NCI-H1436 (cell line): ENCODE data around the gene ABCA8.
"Not testable (repeated sequence)": the region's sequence is repeated elsewhere in the genome, so short reads cannot be mapped to it uniquely, and the experiment has no call there.

ENCODE experiments used
- DNase-seq: peaks from one replicate; lab custom pipeline; 2025; lab: John Stamatoyannopoulos, UW

ABCA8 gene

GRCh38 chr17:68955181-68955841 is at the start of gene ABCA8:
TSS of gene ABCA8 (minus strand) at chr17:68955392. CDS start at chr17:68942034, 13,358 bp downstream.
- no peak for DNase-seq

DNA sequence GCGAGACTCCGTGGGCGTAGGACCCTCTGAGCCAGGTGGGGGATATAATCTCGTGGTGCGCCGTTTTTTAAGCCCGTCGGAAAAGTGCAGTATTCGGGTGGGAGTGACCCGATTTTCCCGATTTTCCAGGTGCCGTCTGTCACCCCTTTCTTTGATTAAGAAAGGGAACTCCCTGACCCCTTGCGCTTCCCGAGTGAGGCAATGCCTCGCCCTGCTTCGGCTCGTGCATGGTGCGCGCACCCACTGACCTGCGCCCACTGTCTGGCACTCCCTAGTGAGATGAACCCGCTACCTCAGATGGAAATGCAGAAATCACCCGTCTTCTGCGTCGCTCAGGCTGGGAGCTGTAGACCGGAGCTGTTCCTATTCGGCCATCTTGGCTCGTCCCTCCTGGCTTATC is 49.6 kb upstream of the ABCA8 start:
- not testable (repeated sequence) for DNase-seq

DNA sequence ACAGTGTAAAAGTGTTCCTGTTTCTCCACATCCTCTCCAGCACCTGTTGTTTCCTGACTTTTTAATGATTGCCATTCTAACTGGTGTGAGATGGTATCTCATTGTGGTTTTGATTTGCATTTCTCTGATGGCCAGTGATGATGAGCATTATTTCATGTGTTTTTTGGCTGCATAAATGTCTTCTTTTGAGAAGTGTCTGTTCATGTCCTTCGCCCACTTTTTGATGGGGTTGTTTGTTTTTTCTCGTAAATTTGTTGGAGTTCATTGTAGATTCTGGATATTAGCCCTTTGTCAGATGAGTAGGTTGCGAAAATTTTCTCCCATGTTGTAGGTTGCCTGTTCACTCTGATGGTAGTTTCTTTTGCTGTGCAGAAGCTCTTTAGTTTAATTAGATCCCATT is 44.6 kb upstream of the ABCA8 start:
- not testable (repeated sequence) for DNase-seq

DNA sequence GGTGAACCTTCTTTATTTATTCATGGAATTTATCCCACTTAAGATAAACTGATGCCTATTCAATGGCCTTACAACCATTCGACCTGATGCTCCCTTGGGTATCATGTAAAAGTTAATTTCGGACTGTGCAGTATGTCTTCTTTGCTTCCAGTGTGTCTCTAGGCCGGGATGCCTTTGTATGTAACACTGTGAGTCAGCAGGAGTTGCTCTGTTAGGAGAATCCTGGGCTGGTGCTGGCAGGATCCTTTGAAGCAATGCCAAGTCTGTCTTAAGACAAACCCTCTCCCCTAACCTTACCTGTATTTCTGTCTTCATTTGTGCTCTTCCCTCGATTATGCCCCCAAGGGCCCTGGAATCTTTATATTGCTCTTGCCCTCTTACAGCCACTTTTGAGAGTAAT is 37.9 kb upstream of the ABCA8 start:
- no peak for DNase-seq

GRCh38 chr17:68987966-68988365 is 32.8 kb upstream of the ABCA8 start:
- no peak for DNase-seq

DNA sequence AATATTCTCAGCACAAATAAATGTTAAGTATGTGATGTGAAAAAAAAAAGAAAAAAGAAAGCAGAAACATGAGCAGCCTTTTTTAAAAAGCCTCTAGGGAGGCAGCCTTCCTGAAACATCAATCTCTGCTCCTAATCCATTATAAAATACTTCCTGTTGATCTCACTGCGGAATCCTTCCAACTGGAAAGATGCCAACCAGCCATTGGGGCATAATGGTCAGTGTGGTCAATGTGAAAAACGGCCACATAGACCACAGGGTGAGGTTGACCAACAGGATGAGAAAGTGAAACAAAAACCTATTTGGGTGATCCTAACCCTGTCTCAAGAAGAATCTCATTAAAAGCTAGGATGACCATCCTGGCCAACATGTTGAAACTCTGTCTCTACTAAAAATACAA is 26.1 kb upstream of the ABCA8 start:
- DNase-seq = no peak

- DNase-seq = no peak
These were observed 18.1 kb upstream of the ABCA8 start for GRCh38 chr17:68973098-68973846.

- DNase-seq = peak; percentile 28
These were observed 17.0 kb upstream of the ABCA8 start for GRCh38 chr17:68972119-68972704.

GRCh38 chr17:68969101-68969500 is 13.9 kb upstream of the ABCA8 start:
- DNase-seq = no peak

- no peak for DNase-seq
These were observed 8.8 kb upstream of the ABCA8 start for GRCh38 chr17:68963958-68964357.

DNA sequence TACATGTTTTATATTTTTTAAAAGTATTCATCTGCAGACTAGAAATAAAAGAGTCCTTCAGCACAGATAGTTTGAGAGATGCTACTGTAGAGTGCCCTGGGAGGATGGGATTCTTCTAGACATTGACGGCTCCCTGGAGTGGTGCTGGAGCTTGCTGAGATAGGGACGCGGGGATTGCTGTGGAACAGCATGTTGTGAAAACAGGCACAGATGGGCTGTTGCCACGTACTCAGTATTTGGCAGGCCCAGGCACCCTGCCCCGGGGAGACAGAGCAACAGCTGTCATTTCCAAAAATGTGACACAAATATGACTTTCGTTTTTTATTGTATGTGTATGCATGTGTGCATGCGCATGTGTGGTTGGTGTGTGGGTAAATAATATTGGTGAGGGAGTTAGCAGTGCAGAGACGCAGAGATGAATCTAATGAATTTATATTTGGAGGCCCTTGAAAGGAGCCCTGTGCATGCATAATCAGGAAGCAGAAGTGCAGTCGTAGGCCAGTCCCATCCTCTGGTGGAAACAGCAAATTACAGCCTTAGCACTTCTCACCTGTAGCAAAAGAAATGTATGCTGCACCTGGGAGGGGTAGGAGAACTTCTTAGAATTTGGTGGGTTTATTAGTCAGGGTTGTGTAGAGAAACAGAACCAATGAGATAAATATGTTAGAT is 6.2 kb upstream of the ABCA8 start:
- no peak for DNase-seq

DNA sequence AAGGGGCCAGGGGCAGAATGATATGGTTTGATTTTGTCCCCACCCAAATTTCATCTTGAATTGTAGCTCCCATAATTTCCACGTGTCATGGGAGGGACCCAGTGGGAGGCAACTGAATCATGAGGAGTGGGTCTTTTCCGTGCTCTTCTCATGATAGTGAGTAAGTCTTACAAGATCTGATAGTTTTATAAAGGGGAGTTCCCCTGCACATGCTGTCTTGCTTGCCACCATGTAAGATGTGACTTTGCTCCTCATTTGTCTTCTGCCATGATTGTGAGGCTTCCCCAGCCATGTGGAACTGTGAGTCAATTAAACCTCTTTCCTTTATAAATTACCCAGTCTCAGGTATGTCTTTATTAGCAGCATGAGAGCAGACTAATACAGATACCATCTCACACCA is 3.9 kb upstream of the ABCA8 start:
- DNase-seq = not testable (repeated sequence)

- no peak for DNase-seq
These were observed 2.8 kb upstream of the ABCA8 start for GRCh38 chr17:68957944-68958343.

DNA sequence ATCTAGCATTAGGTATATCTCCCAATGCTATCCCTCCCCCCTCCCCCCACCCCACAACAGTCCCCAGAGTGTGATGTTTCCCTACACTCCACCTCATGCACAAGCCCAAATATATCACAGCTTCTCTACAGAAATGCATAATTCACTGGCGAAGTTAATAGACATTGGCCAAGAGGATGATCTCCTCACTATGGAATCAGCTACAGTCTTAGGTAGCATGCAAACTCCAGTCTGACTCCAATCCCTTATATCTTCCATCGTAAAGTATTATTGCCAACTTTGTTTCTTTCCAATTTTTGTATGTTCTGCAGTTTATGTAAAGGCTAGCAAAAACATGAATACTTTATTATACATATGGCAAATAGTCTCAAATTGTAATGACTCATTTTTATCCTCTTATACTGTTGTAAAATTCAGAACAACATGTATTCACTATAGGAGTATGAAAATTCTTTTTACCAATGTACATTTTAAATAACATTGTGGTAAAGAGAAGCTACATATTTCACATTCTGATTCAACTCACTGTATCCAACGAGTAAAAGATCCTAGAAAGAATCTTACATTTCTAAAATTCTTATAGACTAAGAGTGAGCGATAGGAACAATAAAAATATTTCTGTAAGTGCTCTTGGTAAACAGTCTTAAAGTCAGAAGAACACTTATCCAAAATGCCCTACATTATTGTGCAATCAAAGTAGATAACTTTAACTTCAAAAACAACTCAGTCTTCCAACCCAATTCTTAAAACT is 871 bp downstream of the ABCA8 start:
- DNase-seq = no peak

DNA sequence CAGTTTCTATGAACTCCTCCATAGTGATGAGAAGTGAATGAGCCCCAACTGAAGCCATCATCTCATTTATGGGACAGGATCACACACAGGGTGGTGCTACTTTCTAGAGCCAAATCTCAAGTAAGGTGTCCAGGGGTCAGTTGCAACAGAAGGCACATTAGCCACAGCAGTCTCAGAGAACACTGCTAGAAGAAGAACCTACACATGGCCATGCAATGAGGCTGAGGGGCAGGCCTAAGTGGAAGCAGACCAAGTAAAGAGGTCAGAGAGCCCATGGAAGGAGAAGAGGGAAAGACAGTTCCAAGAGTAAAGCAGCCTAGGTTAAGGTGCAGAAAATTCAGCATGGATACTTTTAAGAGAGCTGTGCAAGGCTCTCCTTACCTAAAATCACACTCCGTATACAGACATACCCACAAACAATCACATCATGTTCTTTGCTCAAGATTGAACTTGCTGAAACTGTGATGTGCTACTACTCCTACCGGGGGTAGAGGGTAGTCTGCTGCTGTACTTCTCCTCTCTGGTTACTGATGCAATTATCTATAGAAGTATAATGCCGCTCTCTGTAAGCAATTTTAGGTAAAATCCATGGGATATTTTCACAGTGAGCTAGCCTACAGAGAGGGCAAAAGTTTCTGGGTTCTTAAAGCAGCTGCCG is 1.7 kb downstream of the ABCA8 start:
- no peak for DNase-seq

GRCh38 chr17:68950725-68951124 is 4.5 kb downstream of the ABCA8 start:
- DNase-seq = no peak

- DNase-seq = not testable (repeated sequence)
These were observed 7.3 kb downstream of the ABCA8 start for GRCh38 chr17:68947868-68948267.

- no peak for DNase-seq
These were observed 10.7 kb downstream of the ABCA8 start for GRCh38 chr17:68944435-68945035.

DNA sequence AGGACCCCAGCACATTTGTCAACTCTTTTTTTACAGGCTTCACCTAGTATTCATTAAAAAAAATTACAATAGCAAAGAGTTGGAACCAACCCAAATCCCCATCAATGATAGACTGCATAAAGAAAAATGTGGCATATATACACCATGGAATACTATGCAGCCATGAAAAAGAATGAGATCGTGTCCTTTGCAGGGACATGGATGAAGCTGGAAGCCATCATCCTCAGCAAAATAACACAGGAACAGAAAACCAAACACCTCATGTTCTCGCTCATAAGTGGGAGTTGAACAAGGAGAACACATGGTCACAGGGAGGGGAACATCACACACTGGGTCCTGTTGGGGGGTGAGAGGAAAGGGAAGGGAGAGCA is 11.4 kb downstream of the ABCA8 start:
- DNase-seq = not testable (repeated sequence)

GRCh38 chr17:68943123-68943811 is 11.9 kb downstream of the ABCA8 start:
- DNase-seq = no peak
